HG02763 (cell line): Measurements from ENCODE around the gene PSMD8.
"Not testable (repeated sequence)": the region's sequence is repeated elsewhere in the genome, so short reads cannot be mapped to it uniquely, and the experiment has no call there.

Experiments used
- ATAC-seq: cut with Tn5 transposase; IDR thresholded peaks from one replicate; pipeline ENCODE4 v1.9.1; 2021; ENCODE audit warnings: mild to moderate bottlenecking, moderate library complexity; ENCODE audit not compliant: unreplicated experiment

PSMD8 gene

GRCh38 chr19:38409631-38410133 lies 35.3 kb downstream of the PSMD8 start:
- ATAC-seq, result no peak

- ATAC-seq, result not testable (repeated sequence)
Measured at GRCh38 chr19:38410407-38410806, 36.0 kb downstream of the PSMD8 start.

DNA sequence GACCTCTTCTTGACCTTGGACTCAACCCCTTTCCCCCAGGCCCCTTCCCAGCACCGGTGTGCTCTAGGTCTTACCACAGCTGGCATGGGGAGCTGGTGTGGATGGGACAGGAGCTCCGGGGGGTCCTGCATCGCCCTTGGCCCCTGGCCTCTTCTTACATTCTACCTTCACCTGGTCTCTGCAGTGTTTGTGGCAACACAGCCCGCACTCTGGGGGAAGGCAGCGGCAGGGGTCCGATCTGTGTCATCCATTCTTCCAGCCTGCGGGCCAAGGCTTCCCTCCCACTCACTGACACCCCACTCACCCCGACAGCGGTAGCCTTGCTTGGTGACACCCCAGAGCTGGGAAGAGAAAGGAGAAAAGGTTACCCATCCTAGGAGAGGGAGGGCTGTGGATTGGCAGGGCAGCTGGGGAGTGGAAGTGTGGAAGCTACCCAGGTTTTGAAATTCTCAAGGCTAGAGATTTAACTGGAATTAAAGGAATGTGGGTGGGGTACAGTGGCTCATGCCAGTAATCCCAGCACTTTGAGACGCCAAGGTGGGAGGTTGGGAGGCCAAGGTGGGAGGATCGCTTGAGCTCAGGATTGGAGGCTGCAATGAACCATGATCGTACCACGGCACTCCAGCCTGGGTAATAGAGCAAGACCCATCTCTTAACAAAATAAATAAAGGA lies 36.8 kb downstream of the PSMD8 start:
- no peak for ATAC-seq

- not testable (repeated sequence) for ATAC-seq
Measured at GRCh38 chr19:38411898-38412297, 37.5 kb downstream of the PSMD8 start.

GRCh38 chr19:38412491-38412890 lies 38.1 kb downstream of the PSMD8 start:
- no peak for ATAC-seq

DNA sequence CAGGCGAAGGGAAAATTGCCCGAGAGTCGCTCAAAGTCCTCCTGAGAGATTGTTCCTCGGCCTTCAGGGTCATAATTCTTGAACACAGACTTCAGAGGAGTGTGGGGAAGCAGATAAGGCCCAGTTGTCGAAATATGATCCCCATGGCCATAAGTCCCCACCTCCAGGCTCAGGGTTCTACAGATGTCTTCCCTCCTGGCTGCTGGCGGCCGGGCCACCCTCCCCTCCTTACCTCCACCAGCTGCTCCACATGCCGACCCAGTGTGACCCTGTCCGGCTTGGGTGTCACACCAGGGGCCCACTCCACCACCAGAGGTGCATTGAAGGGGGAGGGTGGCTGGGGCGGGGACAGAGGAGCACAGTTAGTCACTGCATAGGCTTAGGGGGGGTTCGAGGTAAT lies 38.6 kb downstream of the PSMD8 start:
- no peak for ATAC-seq

GRCh38 chr19:38413416-38413815 lies 39.0 kb downstream of the PSMD8 start:
- no peak for ATAC-seq

GRCh38 chr19:38417146-38417543 lies 42.8 kb downstream of the PSMD8 start:
- no peak for ATAC-seq

DNA sequence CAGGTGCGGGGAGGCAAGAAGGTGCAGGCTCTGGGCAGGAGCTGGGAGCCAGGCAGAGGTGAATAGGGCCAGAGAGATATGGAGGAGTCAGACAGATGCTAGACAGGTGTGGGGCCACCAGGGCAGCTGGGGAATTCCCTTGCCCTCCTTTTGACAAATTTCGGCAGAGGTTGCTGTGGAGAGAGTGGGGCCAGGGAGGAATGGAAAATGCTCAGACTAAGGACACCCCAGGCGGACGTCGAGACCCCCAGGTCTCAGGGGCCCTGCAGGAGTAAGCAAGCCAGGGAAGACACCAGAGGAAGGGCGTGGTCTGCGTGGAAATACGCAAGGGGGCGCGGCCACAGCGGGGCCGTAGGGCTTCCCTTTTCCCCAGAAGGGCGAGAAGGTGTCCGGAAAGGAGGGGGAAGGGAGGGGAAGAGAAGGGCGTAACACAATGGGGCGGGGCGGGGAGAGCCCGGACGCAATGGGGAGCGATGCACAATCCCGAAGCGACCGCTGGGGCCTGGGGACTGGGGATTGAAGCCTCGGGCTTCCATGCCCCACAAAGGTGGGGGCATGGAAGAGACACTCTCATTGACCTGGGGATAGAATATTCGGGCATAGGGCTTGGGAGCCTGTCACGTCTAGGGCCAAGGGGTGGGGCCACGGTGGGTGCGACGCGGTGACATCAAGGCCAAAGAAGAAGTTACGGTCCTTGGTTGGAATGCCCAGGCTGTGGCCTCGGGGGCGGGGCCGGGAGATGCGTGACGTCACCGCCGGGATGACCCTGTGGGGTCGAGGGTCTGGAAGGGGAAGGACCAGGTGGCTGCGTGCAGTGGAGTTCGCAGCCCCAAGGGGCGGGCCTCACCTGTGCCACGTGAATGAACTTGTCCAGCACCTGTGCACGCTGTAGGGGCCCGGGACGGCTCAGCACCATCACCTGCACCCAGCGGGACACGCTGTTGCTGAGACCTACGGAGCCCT lies 43.5 kb downstream of the PSMD8 start:
- ATAC-seq, result no peak

DNA sequence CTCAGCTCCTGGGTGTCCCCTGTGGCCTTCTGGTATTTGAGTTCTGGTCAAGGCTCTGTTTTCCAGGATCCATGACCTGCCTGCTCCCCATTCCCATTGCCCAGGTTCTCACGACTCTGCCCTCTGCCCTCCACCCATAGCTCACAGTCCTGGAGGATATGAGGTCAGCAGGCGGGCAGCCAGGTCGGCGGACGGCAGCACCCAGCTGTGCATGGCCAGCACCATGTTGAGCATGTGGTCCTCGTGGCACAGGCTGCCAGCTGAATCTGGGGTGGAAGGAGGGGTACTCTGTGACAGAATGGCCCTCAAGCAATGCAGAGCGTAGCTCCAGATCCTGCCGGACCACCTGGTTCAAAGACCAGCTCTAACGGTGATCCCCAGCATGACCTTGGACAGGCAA lies 46.6 kb downstream of the PSMD8 start:
- no peak for ATAC-seq

GRCh38 chr19:38421856-38422255 lies 47.5 kb downstream of the PSMD8 start:
- ATAC-seq, result no peak

DNA sequence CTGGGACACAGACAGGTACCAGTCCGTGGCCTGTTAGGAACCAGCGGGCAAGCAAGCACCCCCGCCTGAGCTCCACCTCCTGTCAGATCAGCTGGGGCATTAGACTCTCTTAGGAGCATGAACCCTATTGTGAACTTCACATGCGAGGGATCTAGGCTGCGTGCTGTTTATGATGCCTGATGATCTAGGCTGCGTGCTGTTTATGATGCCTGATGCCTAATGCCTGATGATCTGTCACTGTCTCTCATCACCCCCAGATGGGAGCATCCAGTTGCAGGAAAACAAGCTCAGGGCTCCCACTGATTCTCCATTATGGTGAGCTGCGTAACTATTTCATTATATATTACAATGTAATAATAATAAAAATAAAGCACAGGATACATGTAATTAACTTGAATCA lies 48.1 kb downstream of the PSMD8 start:
- no peak for ATAC-seq

- ATAC-seq, result no peak
Measured at GRCh38 chr19:38424272-38424671, 49.9 kb downstream of the PSMD8 start.

GRCh38 chr19:38425222-38425809 lies 50.9 kb downstream of the PSMD8 start:
- ATAC-seq, result no peak

GRCh38 chr19:38425810-38426466 lies 51.6 kb downstream of the PSMD8 start, which contains the start of gene RASGRP4:
Gene RASGRP4 (minus strand): TSS chr19:38426219. CDS start chr19:38426091, 128 bp downstream.
- ATAC-seq, result no peak

DNA sequence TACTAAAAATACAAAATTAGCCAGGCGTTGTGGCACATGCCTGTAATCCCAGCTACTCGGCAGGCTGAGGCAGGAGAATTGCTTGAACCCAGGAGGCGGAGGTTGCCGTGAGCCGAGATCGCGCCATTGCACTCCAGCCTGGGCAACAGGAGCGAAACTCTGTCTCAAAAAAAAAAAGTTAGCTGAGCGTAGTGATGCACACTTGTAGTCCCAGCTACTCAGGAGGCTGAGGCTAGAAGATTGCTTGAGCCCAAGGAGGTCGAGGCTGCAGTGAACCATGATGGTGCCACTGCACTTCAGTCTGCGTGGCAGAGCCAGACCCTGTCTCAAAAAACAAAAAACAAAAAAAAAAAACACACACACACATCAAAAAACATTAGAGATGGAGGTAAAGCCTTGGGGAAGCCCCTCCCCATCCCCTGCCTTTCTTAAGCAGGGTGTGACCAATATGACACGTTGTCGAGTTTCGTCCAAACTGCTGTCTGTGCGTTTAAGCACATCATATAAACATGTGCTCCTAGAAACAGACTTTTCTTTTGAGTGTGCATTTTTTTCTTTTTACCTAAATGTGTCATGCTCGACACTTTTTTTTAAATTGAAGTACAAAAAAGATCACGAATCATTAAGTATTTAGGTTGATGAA lies 52.8 kb downstream of the PSMD8 start:
- ATAC-seq, result not testable (repeated sequence)

DNA sequence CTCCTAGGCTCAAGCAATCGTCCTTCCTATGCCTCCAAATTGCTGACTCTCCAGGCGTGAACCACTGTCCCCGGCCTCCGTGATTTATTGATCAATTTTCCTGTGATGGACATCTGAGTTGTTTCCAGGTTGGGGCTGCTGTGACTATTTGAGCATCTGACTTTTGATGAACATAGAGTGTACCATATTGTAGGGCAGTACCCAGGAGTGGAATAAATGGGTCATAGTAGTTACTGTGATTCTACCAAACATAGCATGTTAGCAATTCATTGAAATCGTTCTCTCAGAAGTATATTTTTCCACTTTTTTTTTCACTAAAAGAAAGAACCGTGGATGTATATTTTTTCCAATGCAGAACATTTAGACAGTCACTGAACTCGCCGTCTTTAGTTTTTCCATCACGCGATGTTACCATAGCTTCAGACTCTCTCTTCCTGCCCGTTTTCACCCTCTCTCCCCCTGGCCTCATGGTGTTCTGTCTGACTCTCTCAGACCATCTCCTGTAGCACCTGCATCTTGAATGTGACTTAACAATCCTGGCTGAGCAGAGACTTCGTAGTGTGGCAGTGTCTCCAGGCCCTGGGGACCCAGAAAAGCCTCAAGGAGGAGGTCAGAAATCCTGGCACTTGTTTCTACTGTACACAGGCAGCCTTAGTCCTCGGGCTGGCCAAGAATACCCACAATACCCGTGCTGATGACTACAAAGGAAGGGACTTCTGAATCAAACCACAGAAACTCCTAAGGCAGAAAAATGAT lies 54.9 kb downstream of the PSMD8 start:
- ATAC-seq, result no peak

GRCh38 chr19:38429811-38430156 lies 55.4 kb downstream of the PSMD8 start:
- ATAC-seq, result no peak

GRCh38 chr19:38430931-38431330 lies 56.6 kb downstream of the PSMD8 start:
- no peak for ATAC-seq

DNA sequence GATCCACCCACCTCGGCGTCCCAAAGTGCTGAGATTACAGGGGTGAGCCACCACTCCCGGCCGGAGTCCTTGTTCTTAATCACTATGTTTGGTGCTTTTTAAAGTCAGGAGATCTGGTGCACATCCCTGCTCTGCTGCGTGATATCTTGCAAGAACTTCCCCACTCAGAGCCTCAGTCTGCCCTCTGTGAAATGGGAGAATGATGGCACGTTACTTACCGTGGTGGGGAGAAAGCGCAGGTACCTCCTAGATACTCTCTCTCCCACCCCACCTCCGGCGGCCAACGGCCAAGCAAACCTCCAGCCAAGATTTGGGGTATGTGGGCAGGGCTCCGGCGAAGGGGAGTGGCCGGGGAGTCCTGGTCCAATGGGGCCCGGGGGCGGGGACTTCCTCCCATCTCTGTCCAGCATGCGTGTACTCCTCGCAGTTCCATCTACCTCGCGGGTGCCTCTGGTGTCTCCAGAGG lies 58.9 kb downstream of the PSMD8 start, which contains the start of gene RYR1:
TSS of gene RYR1 (plus strand) at position 424 of the 466 bp plus-strand sequence. CDS start 139 bp downstream, outside the sequence.
- no peak for ATAC-seq
